ENCODE results near the gene RYR1.
A peak's percentile ranks its signal among the peaks of the same experiment; 100 is the strongest.

RYR1 gene

GRCh38 chr19:38433268-38433733 is at the start of gene RYR1:
RYR1 (plus strand) TSS chr19:38433691; CDS start chr19:38433830, 139 bp downstream.
- no peak for DNase-seq

GRCh38 chr19:38383743-38384142 is 49.7 kb upstream of the RYR1 start:
- DNase-seq, result no peak

DNA sequence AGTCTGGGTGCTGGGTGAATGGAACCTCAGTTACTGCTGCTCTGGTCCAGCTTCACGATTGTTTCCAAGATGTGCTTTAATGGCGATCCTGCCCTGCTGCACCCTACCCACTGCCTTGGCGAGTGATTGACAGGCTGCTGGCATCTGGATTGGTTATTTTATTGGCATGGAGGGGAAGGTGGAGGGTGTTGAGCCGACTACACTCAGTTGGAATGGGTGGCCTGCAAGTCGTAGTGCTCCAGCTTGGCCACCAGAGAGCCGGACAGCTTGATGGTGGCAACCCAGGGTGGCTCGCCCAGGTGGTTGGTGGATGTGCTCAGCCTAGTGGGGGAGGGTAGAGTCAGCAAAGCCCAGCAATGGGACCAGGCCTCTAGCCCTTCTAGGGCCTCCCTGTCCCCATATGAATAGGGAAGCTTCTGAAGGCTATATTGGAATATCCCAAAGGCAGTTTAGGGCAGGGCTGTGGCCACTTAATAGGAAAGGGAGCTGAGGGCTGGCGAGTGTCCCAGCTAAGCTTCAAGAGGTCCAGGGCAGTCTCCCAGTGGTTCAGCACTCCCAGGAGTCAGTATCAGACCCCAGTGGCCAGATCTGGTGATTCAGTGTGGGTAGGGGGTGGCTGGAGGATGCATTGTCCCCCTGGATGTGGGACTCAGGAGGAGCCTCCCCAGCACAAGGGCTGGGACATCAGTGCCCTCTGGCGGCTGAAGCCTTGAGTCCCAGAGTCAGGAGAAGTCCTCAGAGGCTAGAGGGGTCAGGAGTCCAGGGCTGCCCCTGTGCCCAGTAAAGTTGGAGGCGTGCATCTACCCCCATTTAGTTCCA is 49.1 kb upstream of the RYR1 start:
- DNase-seq, result no peak

DNA sequence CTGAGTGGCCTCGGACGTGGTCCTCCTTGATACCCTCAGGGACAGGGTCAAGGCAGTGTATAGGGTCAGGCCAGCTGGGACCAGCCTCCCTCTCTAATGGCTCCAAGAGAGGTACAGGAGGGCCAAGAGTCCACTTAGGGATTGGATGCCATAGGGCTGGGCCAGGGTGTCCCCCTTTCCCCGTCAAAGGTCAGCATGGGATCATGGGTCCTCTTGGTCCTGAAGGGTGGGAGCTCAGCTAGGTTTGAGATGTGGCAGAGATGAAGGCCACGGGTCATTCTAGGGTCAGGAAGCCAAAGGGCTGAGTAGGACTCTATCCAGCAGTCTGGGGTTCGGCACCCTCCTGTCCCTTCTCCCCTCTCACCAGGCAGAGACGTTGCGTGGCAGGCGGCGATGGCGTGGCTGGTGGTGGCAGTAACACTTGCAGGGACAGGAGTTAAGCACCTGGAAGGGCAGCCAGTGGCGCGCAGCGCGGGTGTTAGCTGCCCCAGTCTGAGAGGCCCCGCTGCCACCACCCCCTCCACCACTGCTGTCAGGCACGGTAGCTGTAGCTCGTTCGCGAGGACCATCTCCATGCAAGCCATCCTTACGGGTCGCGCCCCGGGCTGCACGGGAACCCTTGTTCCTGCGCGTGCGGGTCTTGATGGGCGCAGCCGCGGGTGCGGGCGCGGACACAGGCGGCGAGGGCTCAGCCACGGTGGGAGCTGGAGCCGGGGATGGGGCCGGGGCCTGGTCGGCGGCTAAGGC is 48.3 kb upstream of the RYR1 start:
- no peak for DNase-seq

DNA sequence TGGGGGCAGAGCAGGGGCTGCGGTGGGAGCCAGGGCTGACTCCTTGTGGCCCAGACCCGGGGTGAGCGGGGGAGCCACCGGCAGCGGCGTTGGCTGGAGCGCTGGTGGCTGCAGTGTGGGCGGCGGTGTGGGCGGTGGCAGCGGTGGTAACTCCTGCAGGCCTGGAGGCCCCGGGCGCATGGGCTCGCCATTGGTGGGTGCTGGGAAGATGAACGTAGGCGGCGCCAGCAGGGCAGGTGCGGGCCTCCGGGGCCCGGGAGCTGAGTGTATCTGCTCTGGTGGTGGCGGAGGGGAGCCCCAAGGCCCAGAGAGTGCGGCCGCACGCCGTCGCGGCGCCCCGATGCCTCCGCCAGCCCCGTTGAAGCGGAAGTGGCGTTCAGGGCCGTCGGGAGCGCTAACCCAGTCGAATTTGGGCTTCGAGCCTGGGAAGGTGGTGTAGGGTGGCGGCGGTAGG is 47.7 kb upstream of the RYR1 start:
- DNase-seq, result no peak

GRCh38 chr19:38386300-38386970 is 47.1 kb upstream of the RYR1 start:
- DNase-seq, result peak; percentile 25

DNA sequence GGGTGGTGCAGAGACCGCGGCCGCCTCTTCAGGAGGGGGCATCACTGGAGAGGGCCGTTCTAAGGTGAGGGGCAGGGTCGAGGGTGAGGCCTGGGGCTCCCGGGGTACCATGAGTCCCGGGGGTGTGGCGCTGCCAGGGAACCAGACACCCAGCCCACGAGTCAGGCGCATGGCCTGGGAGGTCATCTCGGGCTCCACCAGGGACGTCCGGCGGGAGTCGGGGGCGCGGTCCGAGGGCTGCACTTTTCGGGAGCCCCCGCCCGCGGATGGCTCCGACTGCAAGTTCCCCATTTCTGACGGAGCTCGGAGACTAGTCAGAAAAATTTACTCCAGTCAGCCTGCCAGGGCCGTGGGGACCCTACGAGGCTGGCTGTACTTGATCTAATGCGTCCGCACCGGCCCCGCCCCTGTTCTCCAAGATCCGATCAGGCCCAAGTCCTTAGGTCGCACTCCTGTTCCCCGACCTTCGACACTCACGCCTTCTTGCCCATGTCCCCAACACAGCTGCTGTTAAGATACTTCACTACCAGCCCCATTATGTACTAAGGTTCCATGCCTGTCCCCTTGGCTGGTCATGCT is 46.4 kb upstream of the RYR1 start:
- no peak for DNase-seq

DNA sequence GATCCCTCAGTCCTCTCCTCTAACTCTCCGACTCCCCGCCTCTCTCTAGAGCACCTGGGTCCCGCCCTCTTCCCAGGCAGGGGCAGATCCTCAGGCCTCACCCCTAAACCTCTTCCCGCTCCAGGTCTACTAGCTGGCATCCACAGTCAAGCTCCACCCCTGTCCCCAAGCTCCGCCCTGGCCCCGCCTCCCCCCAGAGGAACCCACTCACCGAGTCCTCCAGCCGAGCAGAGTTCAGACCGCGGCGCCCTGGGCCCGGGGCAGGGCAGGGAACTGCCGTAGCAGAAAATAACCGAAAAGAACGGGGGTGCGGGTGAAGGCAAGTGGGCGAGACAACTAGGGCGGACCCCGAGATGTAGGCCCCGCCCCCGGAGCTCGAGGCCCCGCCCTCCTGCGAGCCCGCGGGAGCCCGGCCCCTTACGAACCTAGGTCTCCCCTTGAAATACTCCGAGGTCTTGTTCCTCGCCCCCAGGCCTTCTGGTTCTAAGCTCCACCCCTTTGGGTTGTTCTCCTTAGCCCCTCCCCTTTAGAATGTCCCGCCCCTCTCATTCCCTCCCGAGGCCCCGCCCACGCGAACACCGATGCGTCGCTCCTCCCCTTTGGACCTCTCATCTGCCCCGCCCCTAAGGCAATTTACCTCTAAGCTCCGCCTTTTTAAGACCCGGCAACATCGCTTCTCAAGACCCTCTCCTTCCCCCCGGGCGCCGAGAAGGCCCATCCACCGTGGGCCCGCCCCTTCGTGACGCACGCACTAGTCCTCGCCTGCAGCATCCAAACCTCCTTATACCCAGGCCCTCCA is 45.7 kb upstream of the RYR1 start, which contains the start of gene GGN:
TSS of gene GGN (minus strand) at position 485 of the 799 bp plus-strand sequence. CDS start 773 bp downstream, outside the sequence.
- DNase-seq, result peak; percentile 94

DNA sequence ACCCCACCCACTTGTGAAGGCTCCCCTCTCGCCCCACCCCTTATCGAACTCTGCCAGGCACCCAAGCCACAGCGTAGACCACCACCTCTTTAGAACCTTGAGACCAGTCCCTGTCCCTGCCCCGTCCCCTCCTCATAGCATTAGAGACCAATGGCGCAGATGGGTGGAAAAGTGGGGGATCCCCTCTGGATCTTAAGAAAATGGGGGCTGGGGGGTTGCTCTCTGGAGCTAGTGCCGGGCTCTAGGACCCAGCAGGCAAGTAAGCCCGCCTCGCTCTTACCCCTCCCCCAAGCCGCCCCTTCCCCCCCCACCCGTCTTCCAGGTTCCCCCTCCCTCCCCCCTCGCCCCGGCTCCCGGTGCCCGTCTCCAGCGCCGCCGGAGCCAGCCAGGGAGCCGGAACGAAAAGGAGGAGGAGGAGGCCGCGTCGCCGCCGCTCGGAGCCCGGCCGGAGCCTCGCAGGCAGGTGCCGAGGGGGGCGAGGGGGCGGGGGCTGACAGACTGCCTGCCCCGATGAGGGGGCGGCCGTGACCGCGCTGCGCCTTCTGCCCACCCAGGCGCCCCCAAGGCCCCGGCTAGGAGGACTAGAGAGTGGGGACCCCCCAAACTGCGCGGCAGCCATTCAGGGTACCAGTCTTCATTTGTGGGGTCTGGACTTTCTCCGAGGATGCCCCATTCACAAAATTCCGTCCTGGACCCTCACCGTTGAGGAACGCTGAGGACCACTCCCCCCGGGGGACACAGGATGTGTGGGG is 45.0 kb upstream of the RYR1 start, which contains the start of gene SPRED3:
TSS of gene SPRED3 (plus strand) at position 349 of the 752 bp plus-strand sequence. CDS start 1,606 bp downstream, outside the sequence.
- peak; percentile 88 for DNase-seq

GRCh38 chr19:38389101-38389925 is 44.2 kb upstream of the RYR1 start:
- DNase-seq, result peak; percentile 65

DNA sequence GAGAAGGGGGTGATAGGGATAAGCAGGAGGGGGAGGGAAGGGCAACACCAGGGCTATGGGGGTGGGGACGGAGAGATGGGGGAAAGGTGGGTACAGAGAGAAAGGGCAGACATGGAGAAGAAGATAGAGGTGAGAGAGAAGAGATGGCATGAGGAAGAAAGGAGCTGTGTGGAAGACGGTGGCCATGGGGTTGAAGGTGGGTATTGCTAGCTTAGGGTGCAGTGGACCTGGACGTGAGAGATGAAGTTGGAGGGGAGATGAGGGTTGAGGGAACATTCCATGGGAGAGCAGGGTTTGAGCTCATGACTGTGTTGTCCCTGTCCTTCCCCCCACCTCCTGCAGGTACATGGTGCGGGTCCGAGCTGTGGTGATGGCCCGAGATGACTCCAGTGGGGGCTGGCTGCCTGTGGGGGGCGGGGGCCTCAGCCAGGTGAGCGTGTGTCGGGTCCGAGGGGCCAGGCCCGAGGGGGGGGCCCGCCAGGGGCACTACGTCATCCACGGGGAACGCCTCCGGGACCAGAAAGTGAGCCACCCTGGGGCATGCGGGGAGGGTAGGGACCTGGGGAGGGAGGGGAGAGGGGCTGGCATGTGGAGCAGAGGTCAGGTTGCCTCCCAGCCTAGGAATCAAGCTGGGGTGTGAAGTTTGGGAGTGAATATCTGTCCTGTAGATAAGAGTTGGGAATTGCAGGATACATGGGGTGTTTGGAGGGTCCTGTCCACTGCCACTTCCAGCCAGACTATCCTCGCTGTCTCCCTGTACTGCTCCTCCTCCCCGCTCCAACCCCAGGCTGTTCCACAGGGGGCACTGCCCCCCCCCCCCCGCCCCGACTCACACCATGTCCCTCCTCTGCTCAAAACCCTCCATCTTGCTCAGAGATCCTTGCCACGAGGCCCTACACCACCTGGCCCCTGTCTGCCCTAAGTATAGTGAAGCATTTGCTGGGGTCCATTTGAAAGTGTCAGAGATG is 43.2 kb upstream of the RYR1 start:
- no peak for DNase-seq

DNA sequence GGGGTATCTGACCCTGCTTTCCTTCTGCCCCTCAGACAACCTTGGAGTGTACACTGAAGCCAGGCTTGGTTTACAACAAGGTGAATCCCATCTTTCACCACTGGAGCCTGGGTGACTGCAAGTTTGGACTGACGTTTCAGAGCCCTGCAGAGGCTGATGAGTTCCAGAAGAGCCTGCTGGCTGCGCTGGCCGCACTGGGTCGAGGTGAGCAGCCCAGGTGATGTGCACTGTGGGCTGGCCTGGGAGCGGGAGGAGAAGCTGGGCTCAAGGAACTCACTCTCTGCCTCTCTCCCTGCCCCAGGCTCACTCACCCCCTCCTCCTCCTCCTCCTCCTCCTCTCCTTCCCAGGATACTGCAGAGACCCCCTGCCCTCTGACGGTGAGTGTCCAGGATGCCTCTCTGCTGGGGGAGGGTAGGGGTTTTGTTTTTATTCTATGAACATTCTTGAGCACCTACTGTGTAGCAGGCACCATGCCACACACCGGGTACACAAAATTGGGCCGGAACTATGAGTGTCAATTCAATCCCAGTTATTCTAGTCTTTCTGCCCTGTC is 41.5 kb upstream of the RYR1 start:
- no peak for DNase-seq

DNA sequence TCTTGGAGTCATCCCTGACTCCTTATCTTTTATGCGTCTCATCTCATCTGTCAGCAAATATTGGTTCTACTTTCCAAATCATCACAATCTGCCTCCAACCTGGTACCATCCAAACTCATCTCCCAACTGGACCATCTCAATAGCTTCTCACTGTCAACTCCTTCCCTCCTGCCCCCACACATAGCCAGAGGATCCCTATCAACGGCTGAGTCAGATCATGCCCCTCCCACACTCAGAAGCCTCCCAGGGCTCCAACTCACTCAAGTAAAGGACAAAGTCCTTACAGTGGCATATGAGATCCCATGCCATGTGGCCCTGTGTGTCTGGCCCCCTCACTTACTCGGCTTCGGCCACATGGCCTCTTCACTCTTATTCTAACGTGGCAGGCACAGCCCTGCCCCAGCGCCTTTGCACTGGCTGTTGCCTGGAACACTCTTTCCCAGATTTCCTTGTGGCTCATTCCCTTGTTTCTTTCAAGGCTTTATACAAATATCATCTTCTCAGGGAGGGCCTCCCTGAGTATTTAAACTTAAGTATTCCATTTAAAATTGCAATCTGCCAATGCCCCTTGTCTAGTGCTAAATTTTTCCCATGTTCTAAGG is 40.7 kb upstream of the RYR1 start:
- DNase-seq, result no peak

DNA sequence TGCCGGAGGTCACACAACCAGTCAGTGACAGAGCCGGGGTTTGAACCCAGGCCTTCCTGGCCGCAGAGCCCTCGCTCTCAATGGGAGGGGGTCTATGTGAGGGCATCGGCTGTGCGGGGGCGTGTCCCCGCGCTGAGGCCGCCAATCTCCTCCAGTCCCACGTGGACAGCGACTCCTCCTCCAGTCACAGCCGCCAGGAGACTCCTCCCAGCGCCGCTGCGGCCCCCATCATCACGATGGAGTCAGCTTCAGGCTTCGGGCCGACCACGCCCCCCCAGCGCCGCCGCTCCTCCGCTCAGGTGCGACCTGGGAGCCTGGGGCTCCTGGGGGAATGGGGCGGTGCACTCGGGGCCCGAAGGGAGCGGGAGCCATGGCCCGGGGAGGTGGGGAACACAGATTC is 39.0 kb upstream of the RYR1 start:
- DNase-seq, result peak; percentile 89

- DNase-seq, result peak; percentile 39
Measured at GRCh38 chr19:38395381-38396114, 37.9 kb upstream of the RYR1 start.

DNA sequence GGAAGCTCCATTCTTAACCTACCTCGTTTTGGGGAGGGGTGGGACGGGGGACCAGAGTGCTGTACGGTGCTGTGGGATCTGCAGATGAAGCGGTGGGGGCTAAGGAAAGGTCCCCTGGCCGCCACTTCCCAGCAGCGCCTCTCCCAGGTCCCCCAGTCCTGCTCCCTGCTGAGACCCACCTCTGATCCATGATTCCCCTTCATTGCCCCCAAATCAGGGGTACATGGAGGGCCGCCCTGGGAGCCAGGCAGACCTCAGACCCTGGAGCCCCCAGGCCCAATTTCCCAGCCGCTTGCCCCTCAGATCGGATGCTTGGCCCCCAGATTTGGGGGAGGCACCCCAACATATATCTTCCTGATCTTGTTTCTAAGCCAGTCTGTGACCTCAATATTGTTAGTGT is 34.4 kb upstream of the RYR1 start:
- no peak for DNase-seq

GRCh38 chr19:38399537-38399936 is 34.0 kb upstream of the RYR1 start:
- DNase-seq, result no peak
